Activated CD4-positive, CD25-positive, alpha-beta regulatory T cell treated with anti-CD3 and anti-CD28 coated beads, Interleukin-2, amount 50 U/mL, for 16 hours (primary cell): ENCODE measurements around the gene ACTN1.
"Not testable (repeated sequence)": the region's sequence is repeated elsewhere in the genome, so short reads cannot be mapped to it uniquely, and the experiment has no call there.

ENCODE experiments used
- DNase-seq: peaks from one replicate; pipeline ENCODE4 v3.0.0-alpha.2; 2020; ENCODE audit warnings: low read depth, low spot score

ACTN1 gene

DNA sequence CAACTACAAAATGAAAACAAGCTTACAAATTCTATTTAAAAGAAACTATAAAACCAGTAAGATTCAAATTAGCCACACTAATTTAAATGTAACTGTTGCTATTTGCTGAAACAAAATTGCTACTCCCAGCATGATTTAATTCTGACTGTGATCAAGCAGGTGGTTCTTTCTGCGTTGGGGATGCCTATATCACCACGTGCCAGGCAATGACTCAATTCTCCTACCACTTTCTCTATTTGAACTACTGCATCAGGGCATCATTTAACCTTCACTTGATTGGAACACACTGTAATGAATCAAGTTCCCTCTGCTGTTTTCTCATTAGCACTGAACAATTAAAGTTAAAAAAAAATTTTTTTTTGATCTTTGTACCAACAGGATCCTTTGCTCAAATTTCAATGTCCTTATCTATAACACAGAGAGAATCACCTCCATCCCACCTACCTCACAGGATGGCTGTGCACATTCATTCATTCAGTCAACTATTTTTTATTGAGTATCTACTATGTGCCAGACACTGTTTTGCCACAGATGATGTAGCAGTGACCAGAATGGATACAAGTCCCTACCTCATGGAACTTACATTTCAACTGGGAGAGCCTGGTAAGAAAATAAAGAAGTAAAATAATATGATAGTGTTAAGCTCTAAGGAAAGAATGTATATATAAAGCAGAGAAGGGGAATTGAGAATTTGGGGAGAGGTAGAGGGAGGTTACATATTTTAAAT lies 8.0 kb upstream of the ACTN1 start:
- no peak for DNase-seq

- no peak for DNase-seq
These were observed 7.1 kb upstream of the ACTN1 start for GRCh38 chr14:68986225-68986624.

DNA sequence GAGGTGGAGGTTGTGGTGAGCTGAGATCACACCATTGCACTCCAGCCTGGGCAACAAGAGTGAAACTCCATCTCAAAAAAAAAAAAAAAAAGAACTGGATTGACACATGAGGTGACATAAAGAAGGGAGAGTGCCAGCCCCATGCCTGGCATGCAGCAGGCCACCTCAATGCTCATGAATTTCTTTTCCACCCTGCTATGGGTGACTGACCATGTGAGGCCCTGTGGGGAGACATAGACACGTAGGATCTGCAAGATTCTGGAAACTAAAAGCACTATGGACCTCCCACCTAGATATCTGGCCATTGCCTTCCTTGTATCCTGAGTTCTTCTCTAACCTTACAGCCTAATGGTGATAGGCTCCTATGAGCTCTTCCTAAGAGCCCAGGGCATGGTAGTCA lies 5.6 kb upstream of the ACTN1 start:
- no peak for DNase-seq

GRCh38 chr14:68983191-68983590 lies 4.1 kb upstream of the ACTN1 start:
- DNase-seq = no peak

- no peak for DNase-seq
These were observed 3.5 kb upstream of the ACTN1 start for GRCh38 chr14:68982581-68982980.

- DNase-seq = no peak
These were observed 2.5 kb upstream of the ACTN1 start for GRCh38 chr14:68981539-68981976.

- no peak for DNase-seq
These were observed 2.0 kb upstream of the ACTN1 start for GRCh38 chr14:68981139-68981538.

GRCh38 chr14:68979722-68980451 lies 785 bp upstream of the ACTN1 start:
- DNase-seq = no peak

GRCh38 chr14:68978172-68978911 lies 760 bp downstream of the ACTN1 start:
- no peak for DNase-seq

GRCh38 chr14:68977718-68978171 lies 1.4 kb downstream of the ACTN1 start:
- no peak for DNase-seq

GRCh38 chr14:68977180-68977717 lies 1.9 kb downstream of the ACTN1 start:
- no peak for DNase-seq

- no peak for DNase-seq
These were observed 2.7 kb downstream of the ACTN1 start for GRCh38 chr14:68976160-68977067.

DNA sequence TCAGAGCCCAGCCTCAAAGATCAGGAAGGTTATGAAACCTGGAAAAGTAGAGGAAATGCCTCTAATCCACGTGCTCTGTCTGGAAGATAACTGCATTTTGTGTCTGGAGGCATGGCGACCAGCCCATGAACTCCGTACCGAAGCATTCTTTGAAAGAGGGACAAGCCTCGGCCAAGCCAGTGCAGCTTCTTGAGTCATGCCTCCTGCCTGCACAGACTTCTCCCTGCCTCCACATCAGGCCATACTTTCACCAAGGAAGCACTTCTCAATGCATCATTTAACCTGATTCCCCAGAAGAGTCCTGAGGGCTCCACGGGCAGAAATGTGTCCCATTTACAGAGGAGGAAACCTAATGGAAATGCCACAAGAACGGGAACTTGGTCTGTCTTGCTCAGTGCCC lies 3.4 kb downstream of the ACTN1 start:
- no peak for DNase-seq

DNA sequence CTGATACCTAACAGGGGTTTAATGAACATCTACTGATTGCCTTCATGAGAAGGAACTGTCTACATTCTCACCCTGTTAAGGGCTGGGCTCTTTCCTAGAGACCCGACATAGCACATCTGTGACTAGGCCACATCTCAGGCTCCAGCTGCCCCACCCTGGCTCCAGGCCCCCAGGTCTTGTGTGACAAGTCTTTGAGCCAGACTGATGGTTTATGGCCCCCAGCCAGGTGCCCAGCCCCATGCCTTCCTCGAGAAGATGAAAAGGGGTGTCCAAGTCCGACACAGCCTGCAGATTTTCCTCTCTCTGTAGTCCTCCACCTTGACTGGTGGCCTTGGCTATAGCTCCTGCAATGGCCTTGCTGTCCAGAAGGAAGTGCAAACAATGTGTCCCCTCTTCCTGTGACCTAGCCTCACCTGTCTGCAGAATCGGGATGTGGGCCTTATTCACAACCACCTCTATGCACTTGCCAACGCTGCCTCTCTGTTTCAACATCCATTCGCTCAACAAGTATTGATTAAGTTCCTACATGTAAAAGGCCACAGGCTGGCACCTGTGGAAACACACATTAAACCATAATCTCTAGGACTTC lies 4.2 kb downstream of the ACTN1 start:
- no peak for DNase-seq

DNA sequence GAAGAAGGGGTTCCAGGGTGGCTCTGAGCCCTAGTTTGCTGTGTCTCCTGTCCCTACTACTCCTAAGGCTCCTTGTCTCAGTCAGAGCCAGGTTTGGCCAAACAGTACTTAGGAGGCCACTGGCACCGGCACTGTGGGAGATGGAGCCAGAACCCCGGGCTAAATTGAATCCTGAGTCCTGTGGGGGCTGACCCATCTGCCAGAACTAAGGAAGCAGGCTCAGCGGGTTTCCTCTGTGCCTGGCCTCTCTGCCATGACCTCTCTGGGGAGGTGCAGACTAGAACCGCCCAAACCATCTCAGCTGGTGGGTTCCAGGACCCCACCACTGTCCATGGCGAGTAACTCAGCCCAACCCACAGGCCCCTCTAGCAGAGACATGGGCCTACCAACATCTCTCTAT lies 5.5 kb downstream of the ACTN1 start:
- DNase-seq = no peak

DNA sequence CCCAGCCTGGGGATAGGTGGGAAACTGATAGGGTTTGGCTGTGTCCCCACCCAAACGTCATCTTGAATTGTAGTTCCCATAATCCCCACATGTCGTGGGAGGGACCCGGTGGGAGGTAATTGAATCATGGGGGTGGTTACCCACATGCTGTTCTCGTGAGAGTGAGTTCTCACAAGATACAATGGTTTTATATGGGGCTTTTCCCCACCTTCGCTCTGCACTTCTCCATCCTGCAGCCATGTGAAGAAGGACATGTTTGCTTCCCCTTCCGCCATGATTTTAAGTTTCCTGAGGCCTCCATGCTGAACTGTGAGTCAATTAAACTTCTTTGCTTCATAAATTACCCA lies 5.9 kb downstream of the ACTN1 start:
- not testable (repeated sequence) for DNase-seq

- no peak for DNase-seq
These were observed 6.4 kb downstream of the ACTN1 start for GRCh38 chr14:68972507-68973218.

- no peak for DNase-seq
These were observed 7.6 kb downstream of the ACTN1 start for GRCh38 chr14:68971411-68972035.

DNA sequence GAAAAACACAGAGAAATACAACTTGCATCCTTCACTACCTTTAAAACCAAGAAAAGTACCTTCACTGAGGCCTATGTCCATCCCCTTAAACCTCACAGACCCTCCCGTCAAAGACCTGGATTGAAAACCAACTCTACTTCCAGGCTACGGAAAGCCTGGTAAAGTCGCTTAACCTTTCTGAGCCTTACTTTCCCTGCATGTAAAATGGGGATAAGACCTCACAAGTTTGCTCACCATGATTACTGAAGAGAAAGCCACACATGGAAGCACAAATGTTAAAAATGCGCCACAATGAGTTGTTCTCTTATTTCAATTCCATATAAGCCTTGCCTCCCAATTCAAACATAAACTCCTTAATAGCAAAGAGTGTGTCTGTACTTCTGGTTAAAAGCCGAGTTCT lies 8.4 kb downstream of the ACTN1 start:
- no peak for DNase-seq
